Dermis microvascular lymphatic vessel endothelial cell (primary cell): ENCODE results near the gene TRAF3IP3. TPM values are rescaled to one million over a fixed set of nuclear protein-coding genes. Genes with fewer than 3 reads are reported as not detected.

Experiments
- DNase-seq, 2 donors: peaks; one replicate each; pipeline versions ENCODE4 v3.0.0 to v3.0.0-alpha.2; 2010; ENCODE audit warnings: low read depth in 2 of 2
- total RNA-seq: library from RNA; depleted of rRNA; stranded (reverse); fragments of >200 nt; gene quantifications from 2 replicates; pipeline ENCODE4 v1.2.1, GENCODE V29; 2014

TRAF3IP3 gene
- total RNA-seq, 1 donor from 2014 or later = not detected

GRCh38 chr1:209736490-209737117 is 19.2 kb upstream of the TRAF3IP3 start:
- no peak for DNase-seq

GRCh38 chr1:209737118-209737505 is 18.7 kb upstream of the TRAF3IP3 start:
- DNase-seq = no peak

DNA sequence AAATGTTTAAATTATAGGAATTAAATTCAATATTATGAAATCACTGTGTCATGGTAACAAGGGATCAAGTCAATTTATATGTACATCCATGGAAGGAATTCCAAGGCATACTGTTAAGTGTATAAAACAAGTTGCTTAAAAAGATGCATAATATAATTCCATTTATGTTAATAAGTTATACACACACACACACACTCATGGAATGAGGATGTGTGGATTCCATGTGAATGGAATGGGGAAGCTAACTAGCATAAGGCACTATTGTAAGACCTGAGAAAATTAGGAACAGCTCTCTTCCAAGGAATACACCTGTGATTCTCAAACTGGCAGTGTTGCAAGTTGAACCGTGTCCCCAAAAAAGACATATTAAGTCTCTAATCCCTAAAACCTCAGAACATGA is 17.6 kb upstream of the TRAF3IP3 start:
- DNase-seq = no peak

DNA sequence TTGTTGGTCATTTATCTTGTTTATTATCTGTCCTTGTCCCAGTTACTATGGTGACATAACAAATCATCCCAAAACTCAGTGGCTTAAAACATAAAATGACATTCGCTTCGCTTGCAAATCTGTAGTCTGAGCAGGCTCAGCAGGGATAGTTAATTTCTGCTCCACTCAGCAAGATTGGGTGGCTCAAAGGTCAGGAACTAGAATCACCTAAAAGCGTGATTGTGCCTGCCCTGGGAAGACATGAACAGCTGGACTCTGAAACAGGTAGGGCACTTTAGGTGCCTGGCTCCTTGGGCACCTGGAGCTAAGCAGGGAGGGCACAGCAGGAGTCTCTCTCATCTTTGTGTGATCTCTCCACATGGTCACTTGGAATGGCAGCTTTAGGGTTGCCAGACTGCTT is 14.7 kb upstream of the TRAF3IP3 start:
- DNase-seq = no peak

DNA sequence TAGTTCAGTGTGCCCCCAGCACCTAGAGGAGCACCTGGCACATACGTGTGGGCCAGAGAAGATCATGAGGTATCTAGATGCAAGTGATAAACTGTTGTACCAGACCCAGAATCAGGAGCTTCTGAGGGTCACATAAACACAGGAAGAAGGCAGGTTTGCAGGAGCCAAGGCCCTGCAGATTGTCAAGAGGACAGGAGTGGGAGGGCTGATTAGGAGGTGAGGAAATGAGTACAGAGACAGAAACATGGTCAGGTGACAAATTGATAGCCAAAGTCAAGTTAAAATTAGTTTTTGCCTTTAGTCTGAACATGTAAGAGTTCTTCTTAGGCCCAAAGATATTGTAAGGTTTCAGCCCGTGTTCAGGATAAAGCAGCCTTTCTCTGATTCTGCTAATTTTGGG is 14.0 kb upstream of the TRAF3IP3 start:
- DNase-seq = no peak

- no peak for DNase-seq
These were observed 13.3 kb upstream of the TRAF3IP3 start for GRCh38 chr1:209742409-209743144.

- DNase-seq = no peak
These were observed 12.7 kb upstream of the TRAF3IP3 start for GRCh38 chr1:209743145-209743482.

DNA sequence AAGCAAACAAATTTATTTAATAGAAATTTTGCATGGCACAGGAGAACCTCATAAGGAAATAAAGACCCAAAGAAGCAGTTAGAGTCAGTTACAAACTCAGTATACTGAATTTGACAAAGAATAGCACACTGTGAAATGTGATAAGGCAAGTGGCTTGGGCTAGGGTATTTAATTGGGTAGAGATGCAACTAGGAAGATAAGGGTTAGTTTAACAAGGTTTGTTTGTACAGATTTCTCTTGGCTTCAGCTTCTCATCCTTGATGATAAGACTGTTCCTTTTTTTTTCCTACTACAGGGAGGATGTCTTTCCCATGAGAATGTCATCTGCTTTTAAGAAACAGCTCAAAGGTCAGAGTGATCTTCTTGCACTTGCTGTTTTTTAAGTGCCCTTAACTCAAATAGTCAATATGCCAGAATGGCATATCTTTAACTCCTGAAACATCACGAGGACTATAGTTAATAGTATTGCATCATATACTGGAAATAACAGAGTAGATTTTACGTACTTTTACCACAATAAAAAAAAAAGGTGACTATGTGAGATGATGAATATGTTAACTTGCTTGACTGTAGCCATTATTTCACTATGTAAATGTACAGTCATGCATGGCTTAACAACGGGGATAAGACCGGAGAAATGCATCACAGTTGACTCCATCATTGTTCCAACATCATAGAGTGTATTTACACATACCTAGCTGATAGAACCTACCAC is 9.2 kb upstream of the TRAF3IP3 start:
- DNase-seq = no peak

- DNase-seq = peak; percentile 83 to 95
These were observed 8.1 kb upstream of the TRAF3IP3 start for GRCh38 chr1:209747580-209748262.

DNA sequence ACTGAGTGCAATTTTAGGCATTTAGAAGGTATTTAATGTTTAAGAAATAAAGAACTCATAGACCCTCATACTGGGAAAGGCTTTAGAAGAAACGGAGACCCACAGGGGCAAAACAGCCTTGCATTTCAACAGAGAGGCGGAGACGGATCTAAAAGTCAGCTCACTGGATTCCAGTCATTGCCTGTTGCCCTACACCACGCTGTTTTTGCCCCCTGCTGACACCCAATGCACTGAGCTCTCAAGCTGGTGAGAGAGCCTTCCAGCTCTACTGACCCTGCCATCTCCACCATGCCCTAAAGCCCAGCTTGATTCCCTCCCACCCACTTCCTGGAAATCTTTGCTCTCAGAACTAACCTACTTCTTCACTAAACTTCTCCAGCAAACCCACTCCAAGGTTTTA is 7.2 kb upstream of the TRAF3IP3 start:
- no peak for DNase-seq

GRCh38 chr1:209749205-209749604 is 6.6 kb upstream of the TRAF3IP3 start:
- DNase-seq = no peak

GRCh38 chr1:209749670-209750323 is 6.1 kb upstream of the TRAF3IP3 start:
- no peak for DNase-seq

GRCh38 chr1:209751627-209752231 is 4.1 kb upstream of the TRAF3IP3 start:
- no peak for DNase-seq

- DNase-seq = no peak
These were observed 3.0 kb upstream of the TRAF3IP3 start for GRCh38 chr1:209752890-209753289.

- no peak for DNase-seq
These were observed 597 bp upstream of the TRAF3IP3 start for GRCh38 chr1:209755256-209755655.

DNA sequence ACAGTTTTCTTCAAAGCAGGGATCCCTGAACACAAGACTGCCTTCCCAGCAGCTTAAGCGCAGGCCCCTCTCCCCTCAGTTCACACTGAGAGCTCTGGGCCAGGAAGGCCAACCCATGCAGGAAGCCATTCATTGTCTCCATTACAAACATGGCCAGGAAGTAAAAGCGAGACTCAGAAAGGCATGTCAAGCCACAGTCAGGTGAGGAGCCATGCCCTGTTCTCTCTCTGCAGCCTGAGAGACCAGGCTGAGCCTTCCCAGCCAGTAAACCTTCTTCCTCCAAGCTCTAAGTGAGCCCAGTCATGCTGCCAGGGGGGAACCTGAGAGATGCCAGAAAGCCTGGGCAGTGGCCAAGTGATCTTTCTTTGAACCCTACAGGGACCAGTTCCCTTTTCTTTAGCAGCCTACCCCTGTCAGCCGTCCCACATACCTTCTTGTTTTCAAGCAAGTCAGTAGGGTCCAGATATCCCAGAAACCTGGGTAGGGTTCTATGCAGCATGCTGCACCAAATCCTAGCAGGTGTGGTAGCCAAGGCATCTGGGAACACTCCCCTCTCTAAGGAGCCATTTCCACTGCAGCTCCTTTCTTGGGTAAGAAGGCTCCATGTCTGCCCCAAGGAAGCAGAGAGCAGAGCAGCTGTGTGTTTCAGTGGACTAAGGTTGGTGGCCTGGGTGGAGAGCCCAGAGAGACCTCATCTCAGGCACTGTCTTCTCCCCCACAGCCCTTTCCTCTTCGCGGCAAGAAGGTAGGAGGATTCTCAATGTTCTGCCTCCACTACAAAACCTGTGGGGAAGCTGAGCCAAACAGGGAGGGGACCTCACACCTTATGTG is 977 bp downstream of the TRAF3IP3 start:
- peak in 1 of 2 donors; percentile 12 for DNase-seq

DNA sequence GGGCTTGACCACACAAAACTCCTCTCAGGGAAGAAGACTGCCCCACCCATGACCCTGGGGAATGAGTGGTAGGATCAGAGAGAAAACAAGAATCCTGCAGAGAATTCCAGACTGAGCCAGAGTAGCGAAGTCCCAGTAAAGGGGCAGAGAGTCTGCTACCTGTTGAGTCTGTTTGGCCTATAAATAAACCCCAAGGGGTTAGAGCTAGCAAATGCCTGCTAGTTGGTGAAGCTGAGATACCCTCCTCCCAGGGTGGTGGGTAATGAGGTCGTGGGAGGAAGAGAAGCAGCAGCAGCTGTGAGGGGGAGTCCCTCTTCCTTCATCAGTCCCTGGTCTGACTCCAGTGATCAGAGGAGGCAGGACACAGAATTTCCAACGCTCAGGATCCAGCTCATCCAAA is 2.5 kb downstream of the TRAF3IP3 start:
- no peak for DNase-seq

- no peak for DNase-seq
These were observed 4.0 kb downstream of the TRAF3IP3 start for GRCh38 chr1:209759829-209760359.

GRCh38 chr1:209761011-209761635 is 5.3 kb downstream of the TRAF3IP3 start:
- no peak for DNase-seq

DNA sequence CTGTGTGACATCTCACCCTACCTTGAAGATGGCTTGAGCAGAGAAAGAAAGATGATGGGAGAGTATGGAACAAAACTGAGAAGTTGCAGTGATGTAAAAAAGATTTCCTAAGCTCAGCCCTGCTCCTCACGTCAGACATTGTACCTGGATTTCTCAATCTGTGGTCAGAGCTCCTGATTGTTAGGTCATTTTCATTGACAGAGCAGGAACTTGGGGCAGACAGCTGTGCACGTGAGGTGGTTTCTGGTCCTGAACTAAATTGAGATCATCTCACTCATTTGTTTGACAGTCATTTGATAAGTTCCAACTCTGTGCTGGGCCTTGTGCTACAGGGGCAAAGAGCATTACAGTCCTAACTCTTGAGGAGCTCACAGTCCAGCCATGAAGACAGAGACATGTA is 10.2 kb downstream of the TRAF3IP3 start:
- no peak for DNase-seq
